Endothelial cell of umbilical vein (primary cell): ENCODE data around the gene PTPRD. TPM values are rescaled to one million over a fixed set of nuclear protein-coding genes. Genes with fewer than 3 reads are reported as not detected.

Experiments
- BruUV-seq: library from RNA; stranded (reverse); fragments of 400-500 nt; replicated peaks from 2 replicates; lab custom pipeline; 2021; lab: Mats Ljungman, UMichigan
- CTCF ChIA-PET: fragments of 300-600, 350-600 bp; sonication (Branson Sonifier 250); formaldehyde crosslinking; loops from one replicate; lab custom pipeline; 2021; ENCODE audit warnings: antibody characterized with exemption, inconsistent platforms; lab: Charles Lee
- POLR2A ChIA-PET: fragments of 300-600, 350-600 bp; sonication (Branson Sonifier 250); formaldehyde crosslinking; loops from one replicate; lab custom pipeline; 2021; ENCODE audit warnings: antibody characterized with exemption, inconsistent platforms; lab: Charles Lee
- DNase-seq: peaks from one replicate; pipeline ENCODE4 v3.0.0-alpha.2; 2011; ENCODE audit warnings: low read depth, low spot score
- FAIRE-seq: peaks from 2 replicates; lab custom pipeline; 2011; peaks lifted over from hg19 to GRCh38; lab: Jason Lieb, UNC
- H2AFZ ChIP-seq: 2 replicates; pipeline ENCODE4 v1.6.0; 2012; ENCODE audit warnings: low read depth, low read length, control low read depth, inconsistent platforms
- H3K27ac ChIP-seq: 2 replicates; pipeline ENCODE4 v1.5.1; 2011; ENCODE audit warnings: low read depth, mild to moderate bottlenecking, control low read depth, low read length, moderate library complexity; ENCODE audit not compliant: insufficient read depth
- H3K27me3 ChIP-seq, 2 experiments: 2 replicates each; pipeline versions ENCODE4 v1.6.0 to v1.6.1; 2011; ENCODE audit warnings: low read length in 2 of 2, mixed read lengths in 1 of 2; ENCODE audit not compliant: control insufficient read depth in 2 of 2, insufficient read depth in 2 of 2
- H3K36me3 ChIP-seq, 2 experiments: 2 replicates in 1 of 2; 3 replicates in 1 of 2; pipeline ENCODE4 v1.5.1; 2011; ENCODE audit warnings: low read length in 2 of 2, mild to moderate bottlenecking in 1 of 2, moderate library complexity in 1 of 2; ENCODE audit not compliant: control insufficient read depth in 2 of 2, insufficient read depth in 2 of 2; ENCODE audit errors: extremely low read depth in 1 of 2
- H3K4me1 ChIP-seq: 3 replicates; pipeline ENCODE4 v1.5.1; 2011; ENCODE audit warnings: mild to moderate bottlenecking, low read length; ENCODE audit not compliant: control insufficient read depth, insufficient read depth; ENCODE audit errors: extremely low read depth
- H3K4me2 ChIP-seq: 2 replicates; pipeline ENCODE4 v1.6.1; 2011; ENCODE audit warnings: low read length, control low read depth, mixed read lengths; ENCODE audit not compliant: insufficient read depth
- H3K4me3 ChIP-seq, 3 experiments: fragments of 200-600 bp in 1 of 3; sonication (generic), shearing (Covaris generic) in 1 of 3; replicated peaks in 1 of 3; 2 replicates each; pipeline ENCODE4 v1.5.1; 2011 to 2016; ENCODE audit warnings: control low read depth in 3 of 3, low read length in 3 of 3, mild to moderate bottlenecking in 2 of 3, inconsistent platforms in 1 of 3, low read depth in 1 of 3, moderate library complexity in 1 of 3; ENCODE audit not compliant: insufficient read depth in 1 of 3
- H3K79me2 ChIP-seq: 2 replicates; pipeline ENCODE4 v1.6.0; 2012; ENCODE audit warnings: low read length, inconsistent platforms; ENCODE audit not compliant: control insufficient read depth, insufficient read depth
- H3K9ac ChIP-seq: replicated peaks from 2 replicates; pipeline ENCODE3; 2011; ENCODE audit warnings: low read length, control low read depth; ENCODE audit not compliant: insufficient read depth; ENCODE audit errors: extremely low read depth
- H3K9me1 ChIP-seq: replicated peaks from 3 replicates; pipeline ENCODE4 v1.6.0; 2011; ENCODE audit warnings: mild to moderate bottlenecking, low read length; ENCODE audit not compliant: control insufficient read depth, insufficient read depth; ENCODE audit errors: extremely low read depth
- H3K9me3 ChIP-seq: replicated peaks from 2 replicates; pipeline ENCODE4 v1.5.1; 2012; ENCODE audit warnings: low read length, inconsistent platforms; ENCODE audit not compliant: control insufficient read depth, insufficient read depth
- H4K20me1 ChIP-seq: replicated peaks from 2 replicates; pipeline ENCODE3; 2011; ENCODE audit warnings: mild to moderate bottlenecking, low read length; ENCODE audit not compliant: control insufficient read depth, insufficient read depth; ENCODE audit errors: extremely low read depth
- EZH2 ChIP-seq: IDR thresholded peaks from 2 replicates; pipeline ENCODE4 v1.6.1; 2012; ENCODE audit warnings: borderline replicate concordance, low read depth, mild to moderate bottlenecking, moderate library complexity, low read length, inconsistent platforms; ENCODE audit not compliant: severe bottlenecking
- JUN ChIP-seq: IDR thresholded peaks from 2 replicates; pipeline ENCODE4 v1.6.1; 2011; ENCODE audit warnings: borderline replicate concordance, low read depth; ENCODE audit not compliant: insufficient read length, insufficient read depth
- MYC ChIP-seq: IDR thresholded peaks from one replicate; pipeline ENCODE4 v1.6.1; 2011; ENCODE audit warnings: mild to moderate bottlenecking, low read depth, low read length
- POLR2AphosphoS5 ChIP-seq: IDR thresholded peaks from 2 replicates; pipeline ENCODE4 v1.6.1; 2012; ENCODE audit warnings: low read depth, mild to moderate bottlenecking, control low read depth, low read length, moderate library complexity; ENCODE audit not compliant: insufficient read depth
- dilution Hi-C: fragments of 300-500 bp; cut with MboI; formaldehyde crosslinking; loops from one replicate; pipeline ENCODE4 v1.15.0; 2019; ENCODE audit warnings: low sequenced_read_pairs; ENCODE audit not compliant: extremely low pct_ligation_motif_present
- intact Hi-C: fragments of 100-400 bp; cut with micrococcal nuclease; formaldehyde crosslinking; loops from one replicate; pipeline ENCODE4 v1.10.0; 2022
- polyA plus RNA-seq, 4 experiments: library from polyadenylated mRNA; depleted of rRNA in 3 of 4; stranded (reverse) in 3 of 4; unstranded in 1 of 4; fragments of >200 nt; gene quantifications; 2 replicates each; pipeline versions ENCODE4 v1.2.1 to v1.2.3, GENCODE V29; 2011 to 2012; ENCODE audit warnings: missing spikeins in 1 of 4
- total RNA-seq: library from RNA; stranded (reverse); gene quantifications from 2 replicates; pipeline ENCODE4 v1.2.3, GENCODE V29; 2021

The PTPRD gene
- total and polyA plus RNA-seq, 2 donors (not counting 3 experiments of a cell fraction or from before 2014, with no cell fraction given), result 5.5 to 5.7 TPM

DNA sequence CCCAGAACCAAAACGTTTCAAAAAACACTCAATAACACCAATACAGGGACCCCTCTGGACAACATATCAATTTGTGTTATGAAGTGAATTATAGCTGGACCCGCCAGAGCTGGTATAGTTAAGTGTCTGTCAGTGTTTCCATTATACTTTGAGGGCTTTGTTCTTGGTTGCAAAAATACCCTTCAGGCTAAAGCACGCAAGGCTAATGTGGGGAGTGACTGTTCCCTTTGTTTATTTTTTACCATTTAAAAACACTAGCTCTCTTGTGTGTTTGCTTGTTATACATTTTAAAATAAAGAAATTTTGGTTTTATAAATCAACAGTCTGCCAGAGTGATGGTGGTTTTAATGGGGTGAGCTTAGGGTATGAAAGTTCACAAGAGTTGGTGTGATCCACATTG lies 859.5 kb downstream of the PTPRD start:
- no peaks in the 10 kb centered on the region for H3K9me3 ChIP-seq
- H3K36me3 ChIP-seq, result no peaks in the 10 kb centered on the region
- no peaks in the 10 kb centered on the region for H3K27me3 ChIP-seq
- intact Hi-C loops, result no loop called here
- H3K9me1 ChIP-seq, result no peaks in the 10 kb centered on the region
- H3K4me3 ChIP-seq, result no peak overlapping the region
- BruUV-seq, result no TSS peak
- no peaks in the 10 kb centered on the region for H3K79me2 ChIP-seq
- FAIRE-seq, result no peak
- peaks cover 22% of the 10 kb centered on the region for H3K4me1 ChIP-seq
- DNase-seq, result no peak
- dilution Hi-C loops, result no loop called here
- POLR2A ChIA-PET, result no interaction called here
- H3K9ac ChIP-seq, result no peak overlapping the region
- no peaks in the 10 kb centered on the region for H4K20me1 ChIP-seq
- CTCF ChIA-PET, result interaction anchor here (1.6 to 2.0 kb wide), 2 partner anchors 15 to 39 kb away, joined by 4 to 5 read pairs; no protein-coding TSS in a partner anchor
- H3K27ac ChIP-seq, result no peak overlapping the region
- no peak overlapping the region for H2AFZ ChIP-seq
- TF ChIP-seq POLR2AphosphoS5 (no peak), MYC (no peak)
- no peak overlapping the region for H3K4me2 ChIP-seq

DNA sequence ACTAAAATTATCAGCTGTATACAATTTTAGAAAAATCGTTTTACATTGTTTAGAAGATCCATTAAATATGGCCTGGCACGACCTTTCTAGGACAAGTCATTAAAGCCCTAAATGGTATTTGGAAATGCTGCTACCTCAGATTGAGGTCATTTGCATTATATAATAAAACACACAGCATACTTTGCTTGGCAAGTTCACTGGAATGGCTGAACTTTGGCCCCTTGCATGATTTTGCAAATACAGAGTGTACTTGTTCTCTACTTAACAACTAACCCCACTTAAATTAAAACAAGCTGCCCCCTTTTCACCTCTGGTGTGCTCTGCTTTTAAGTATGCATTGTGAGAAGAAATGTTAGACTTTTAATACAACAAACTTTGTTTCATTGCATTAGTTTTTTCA lies 860.1 kb downstream of the PTPRD start:
- no peaks in the 10 kb centered on the region for H3K9me1 ChIP-seq
- intact Hi-C loops (no loop called here), dilution Hi-C loops (no loop called here)
- no peak for TF ChIP-seq MYC
- TF ChIP-seq JUN, result no peak
- TF ChIP-seq EZH2, result no peak
- no peaks in the 10 kb centered on the region for H3K36me3 ChIP-seq
- H3K9me3 ChIP-seq, result no peaks in the 10 kb centered on the region
- H3K4me1 ChIP-seq, result peaks cover 27% of the 10 kb centered on the region
- peak overlapping the region; percentile 21 for H2AFZ ChIP-seq
- FAIRE-seq (no peak), DNase-seq (no peak)
- H3K79me2 ChIP-seq, result no peaks in the 10 kb centered on the region
- ChIA-PET POLR2A (no interaction called here), CTCF (no interaction called here)
- H3K4me2 ChIP-seq, result no peak overlapping the region
- no TSS peak for BruUV-seq
- no peak overlapping the region for H3K9ac ChIP-seq
- no peaks in the 10 kb centered on the region for H4K20me1 ChIP-seq
- H3K27me3 ChIP-seq, result no peaks in the 10 kb centered on the region
- H3K27ac ChIP-seq, result no peak overlapping the region
- no peak overlapping the region for H3K4me3 ChIP-seq
